ENCODE data around the gene CDX4. TPM values are rescaled to one million over a fixed set of nuclear protein-coding genes. Genes with fewer than 3 reads are reported as not detected.

Gene CDX4
- total and polyA plus RNA-seq, 2 experiments from 2014 or later: 2.0 to 2.7 TPM

- H3K27me3 ChIP-seq (ENCODE audit: insufficient read depth): peaks cover 73% of the 10 kb centered on the region
- H3K4me3 ChIP-seq: no peak overlapping the region
- TF ChIP-seq POLR2AphosphoS5 (IDR thresholded peaks at IDR 0.05; ENCODE audit: low read depth) (no peak), STAT1 (IDR thresholded peaks at IDR 0.05; ENCODE audit: unreplicated experiment) (no peak), EZH2phosphoT487 (IDR thresholded peaks at IDR 0.05; ENCODE audit: unreplicated experiment) (no peak), JUNB (IDR thresholded peaks at IDR 0.05; ENCODE audit: unreplicated experiment) (no peak), CREB1 (CRISPR knock-in tag; IDR thresholded peaks at IDR 0.05; ENCODE audit: low read depth) (no peak), NANOG (IDR thresholded peaks at IDR 0.05; ENCODE audit: borderline replicate concordance) (no peak), ETS1 (IDR thresholded peaks at IDR 0.05) (no peak), EZH2 (IDR thresholded peaks at IDR 0.05; ENCODE audit: low read depth, unreplicated experiment) (no peak), ZNF114 (CRISPR knock-in tag; IDR thresholded peaks at IDR 0.05) (no peak), CTCF (conservative IDR thresholded peaks at IDR 0.05; ENCODE audit: low read depth in 2 of 2) (no peak), REST (IDR thresholded peaks at IDR 0.05; ENCODE audit: unreplicated experiment) (no peak), ZNF331 (CRISPR knock-in tag; IDR thresholded peaks at IDR 0.05; ENCODE audit: low read depth) (no peak), ZNF462 (CRISPR knock-in tag; IDR thresholded peaks at IDR 0.05) (no peak)
- ATAC-seq: no peak
- Mint-ChIP-seq H3K27ac (no peak overlapping the region), H3K27me3 (ENCODE audit: insufficient read depth, low read depth, poor library complexity) (peaks cover 2% of the 10 kb centered on the region), H3K4me1 (peaks cover 10% of the 10 kb centered on the region; the same call in 2 of the 3 replicates), H3K36me3 (ENCODE audit: low read depth) (no peaks in the 10 kb centered on the region), H3K9me3 (no peaks in the 10 kb centered on the region), H3K4me3 (no peak overlapping the region)
- H3K79me2 ChIP-seq (replicated peaks; ENCODE audit: insufficient read depth): no peaks in the 10 kb centered on the region
- no peaks in the 10 kb centered on the region for H3F3A ChIP-seq (replicated peaks; ENCODE audit: low read depth)
- no peaks in the 10 kb centered on the region for H3K9me2 ChIP-seq (ENCODE audit: insufficient read depth)
- no peak for DNase-seq (ENCODE audit: low spot score)
- no peaks in the 10 kb centered on the region for H3K36me3 ChIP-seq (ENCODE audit: insufficient read depth)
- H3K27ac ChIP-seq (ENCODE audit: low read depth): no peak overlapping the region
- no peaks in the 10 kb centered on the region; the same call in 1 of the 2 replicates for H4K20me1 ChIP-seq (replicated peaks; ENCODE audit: insufficient read depth)
- H2AFZ ChIP-seq: no peak overlapping the region
- no peak overlapping the region for H3K4me2 ChIP-seq
- no peaks in the 10 kb centered on the region; the same call in 1 of the 2 replicates for H3K4me1 ChIP-seq (ENCODE audit: insufficient read depth)
Measured at GRCh38 chrX:73455171-73455570, 8.3 kb downstream of the CDX4 start.

Measured in GM23338 (cell line).